Left kidney (tissue), 2 donors: Measurements from ENCODE around the gene HOXA7. TPM values are rescaled to one million over a fixed set of nuclear protein-coding genes. Genes with fewer than 3 reads are reported as not detected.

Source experiments
- DNase-seq: peaks from one replicate; pipeline ENCODE4 v3.0.0-alpha.2; 2013
- polyA plus RNA-seq: library from polyadenylated mRNA; unstranded; fragments of 120-200 nt; gene quantifications from one replicate; pipeline ENCODE4 v1.2.1, GENCODE V29; 2013; ENCODE audit not compliant: insufficient read length

The HOXA7 gene
- polyA plus RNA-seq, 1 donor: 22.7 TPM

DNA sequence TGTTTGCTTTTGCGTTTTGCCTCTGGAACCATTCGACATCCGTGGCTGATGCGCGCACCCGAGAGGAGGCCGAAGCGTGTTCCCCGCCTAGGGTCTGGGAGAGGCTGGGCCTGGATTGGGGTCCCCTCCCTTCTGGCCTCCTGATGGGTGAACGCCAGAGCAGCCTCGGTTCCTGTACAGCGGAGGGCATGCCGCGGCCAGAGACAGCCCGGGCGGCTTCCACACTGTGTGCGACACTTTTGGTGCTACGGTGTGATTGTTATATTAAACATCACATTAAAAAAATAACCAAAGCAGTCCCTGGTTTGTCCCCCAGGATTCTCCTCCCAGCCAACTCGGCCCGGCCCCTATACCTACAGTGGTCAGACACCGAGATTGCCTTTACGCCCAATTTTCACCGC is 3.7 kb upstream of the HOXA7 start:
- no peak for DNase-seq

DNA sequence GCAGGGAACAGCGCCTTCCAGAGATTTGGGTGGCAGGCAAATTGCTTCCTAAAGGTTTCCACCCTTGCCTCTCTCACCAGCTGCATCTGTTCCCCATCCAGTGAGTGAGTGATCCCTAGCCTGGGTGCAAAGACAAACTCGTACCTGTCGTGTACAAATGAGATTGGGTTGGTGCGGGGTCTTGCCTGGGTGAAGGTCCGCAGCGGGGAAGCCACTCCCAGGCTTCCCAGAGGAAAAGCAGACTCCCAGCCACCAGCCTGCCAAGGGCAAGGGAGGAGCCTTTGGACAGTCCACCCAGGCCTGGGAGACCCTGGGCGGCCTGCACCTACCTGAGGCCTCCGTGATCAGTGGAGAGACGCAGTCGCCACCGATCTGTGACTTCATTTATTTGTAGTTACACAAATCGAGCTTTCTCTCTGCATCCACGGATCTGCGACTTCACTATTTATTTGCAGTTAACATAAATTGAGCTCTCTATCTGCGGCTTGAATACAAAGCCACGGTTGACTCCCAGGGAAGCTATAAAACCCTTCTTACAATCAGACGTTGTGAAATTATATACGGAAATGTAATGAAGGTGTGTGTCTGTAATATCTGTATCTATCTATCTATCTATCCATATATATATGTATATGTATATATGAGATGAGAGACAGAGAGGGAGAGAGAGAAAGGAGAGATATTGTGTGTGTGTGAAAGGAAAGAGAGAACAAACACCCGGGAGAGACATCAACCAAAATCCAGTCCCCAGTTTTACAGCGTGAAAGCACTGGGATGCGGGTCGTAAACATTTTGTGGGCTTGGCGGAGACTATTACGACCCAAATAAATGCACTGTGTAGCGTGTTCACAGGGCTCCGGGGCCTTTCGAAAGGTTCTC is 3.0 kb upstream of the HOXA7 start:
- no peak for DNase-seq

DNA sequence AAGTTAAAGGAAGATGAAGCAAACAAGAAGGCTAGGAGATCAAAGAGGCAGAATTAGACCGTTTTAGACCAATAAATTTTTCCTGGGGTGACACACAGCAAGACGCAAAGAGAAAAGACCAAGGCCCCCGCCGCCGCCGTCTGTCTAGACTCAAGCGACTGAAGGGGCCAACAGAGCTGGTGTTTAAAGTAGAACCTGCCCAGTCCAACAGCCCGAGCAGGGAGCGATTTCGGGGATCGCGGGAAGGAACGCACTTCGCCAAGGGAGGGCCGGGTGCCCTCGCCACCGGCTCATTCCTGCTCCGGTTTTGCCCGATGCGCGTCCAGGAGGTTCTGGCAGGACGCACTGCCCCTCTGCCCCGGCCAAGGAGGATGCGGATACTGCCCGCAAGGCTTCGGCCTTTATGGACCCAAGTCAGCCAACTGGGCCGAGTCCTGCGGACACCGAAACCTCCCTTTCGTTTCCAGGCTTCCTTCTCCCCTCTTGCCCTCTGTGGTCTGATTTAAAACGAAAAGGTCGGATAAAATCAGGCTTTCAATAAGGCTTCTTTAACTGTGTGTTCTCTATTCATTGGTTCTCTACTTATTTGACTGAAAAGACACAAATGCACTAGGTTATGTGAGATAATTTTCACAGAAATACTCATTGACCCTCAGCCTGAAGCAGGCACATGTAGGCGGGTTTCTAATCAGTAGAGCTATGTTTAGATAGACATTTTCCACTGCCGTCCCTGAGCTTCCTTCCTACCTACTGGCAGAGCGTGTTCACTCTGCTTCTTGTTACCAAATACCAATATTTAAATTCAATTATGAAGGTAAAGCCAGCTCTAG is 2.2 kb upstream of the HOXA7 start:
- DNase-seq: no peak

DNA sequence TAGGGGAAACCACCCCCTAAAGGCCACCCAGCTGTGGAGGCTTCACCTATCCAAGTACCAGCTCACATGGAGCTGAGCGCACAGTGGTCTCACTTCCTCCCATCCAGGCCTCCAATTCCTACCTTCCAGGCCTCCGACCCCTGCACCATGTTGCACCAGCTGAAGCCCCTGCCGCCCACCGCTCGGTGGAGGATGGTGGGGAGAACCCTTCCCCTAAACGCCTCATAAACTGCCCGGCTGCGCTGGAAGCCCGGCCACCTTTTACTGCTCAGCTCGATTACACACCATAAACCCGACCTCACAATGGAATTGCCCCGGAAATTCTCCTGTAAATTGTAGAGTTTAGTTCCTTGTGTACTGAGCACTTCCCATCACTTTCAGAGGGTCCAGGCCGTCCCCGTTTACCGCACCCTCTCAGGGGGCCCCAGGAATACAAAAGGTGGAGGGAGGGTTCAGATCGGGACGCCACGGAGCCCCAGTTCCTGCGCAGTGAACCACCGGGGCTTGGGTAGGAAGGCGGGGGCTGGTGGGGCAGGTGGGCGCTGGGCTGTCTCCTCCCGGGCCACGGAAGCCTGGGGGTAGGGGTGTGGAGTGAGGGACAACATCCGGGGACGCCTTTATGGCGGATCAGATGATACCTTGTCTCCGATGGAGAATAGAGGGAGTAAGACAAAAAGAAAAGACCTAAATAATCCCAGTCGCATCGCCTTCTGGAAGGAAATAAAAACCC is 1.4 kb upstream of the HOXA7 start:
- DNase-seq: peak; percentile 86

DNA sequence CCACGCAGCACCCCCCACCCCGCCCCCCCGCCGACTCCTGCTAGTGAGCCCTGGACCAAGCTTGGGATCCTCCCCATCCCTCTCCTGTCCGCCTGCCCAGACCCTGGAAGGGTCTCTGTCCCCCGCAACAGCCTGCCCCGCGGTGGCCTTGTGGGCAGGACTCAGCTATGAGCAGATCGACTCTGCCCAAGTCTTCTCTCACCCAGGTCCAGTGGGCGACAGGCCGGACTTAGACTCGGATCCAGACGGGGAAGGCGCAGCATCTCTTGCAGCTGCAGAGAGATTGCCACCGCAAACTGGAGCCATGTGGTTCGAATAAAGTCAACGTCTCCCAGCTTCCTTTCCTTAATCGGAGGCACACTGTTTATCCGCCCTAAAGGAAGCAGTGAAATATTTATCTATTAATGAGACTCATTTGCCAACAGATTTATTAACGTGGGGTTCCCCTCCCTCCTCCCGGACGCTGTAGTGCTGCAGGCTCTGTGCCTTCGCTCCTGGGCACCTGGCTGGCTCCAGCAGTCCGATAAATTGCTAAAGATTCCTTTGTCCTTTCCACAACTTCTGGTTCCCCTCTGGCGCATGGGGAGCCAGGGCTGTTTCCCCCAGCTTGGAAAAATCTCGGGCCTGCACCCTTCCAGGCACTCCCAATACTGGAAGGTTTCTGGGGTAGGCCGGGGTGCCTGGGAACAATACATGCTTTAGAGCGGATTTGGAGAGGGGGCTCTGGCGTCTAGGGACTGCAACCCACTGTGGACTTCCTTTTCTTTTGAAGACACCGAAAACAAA is 634 bp upstream of the HOXA7 start:
- no peak for DNase-seq

DNA sequence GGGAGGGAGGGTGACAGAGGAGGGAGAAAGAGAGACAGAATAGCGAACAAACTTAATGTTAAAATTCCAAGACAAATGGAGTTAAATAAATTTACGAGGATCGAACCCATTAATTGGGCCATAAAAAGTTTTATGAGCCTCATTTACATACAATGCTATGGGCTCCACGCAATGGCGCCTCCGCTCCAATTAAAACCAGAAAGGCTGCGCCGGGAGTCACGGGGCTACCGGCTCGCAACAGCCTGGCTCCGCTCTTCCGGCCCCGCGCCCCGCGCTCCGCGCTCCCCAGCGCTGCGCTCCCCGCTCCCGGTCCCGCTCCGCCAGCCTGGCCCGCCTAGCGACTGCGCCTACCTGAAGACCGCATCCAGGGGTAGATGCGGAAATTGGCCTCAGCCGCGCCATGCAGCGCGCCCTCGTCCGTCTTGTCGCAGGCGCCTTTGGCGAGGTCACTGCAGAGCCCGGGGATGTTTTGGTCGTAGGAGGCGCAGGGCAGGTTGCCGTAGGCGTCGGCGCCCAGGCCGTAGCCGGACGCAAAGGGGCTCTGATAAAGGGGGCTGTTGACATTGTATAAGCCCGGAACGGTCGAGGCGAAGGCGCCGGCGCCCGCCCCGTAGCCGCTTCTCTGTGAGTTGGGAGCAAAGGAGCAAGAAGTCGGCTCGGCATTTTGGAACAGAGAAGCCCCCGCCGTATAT is 513 bp downstream of the HOXA7 start:
- no peak for DNase-seq

DNA sequence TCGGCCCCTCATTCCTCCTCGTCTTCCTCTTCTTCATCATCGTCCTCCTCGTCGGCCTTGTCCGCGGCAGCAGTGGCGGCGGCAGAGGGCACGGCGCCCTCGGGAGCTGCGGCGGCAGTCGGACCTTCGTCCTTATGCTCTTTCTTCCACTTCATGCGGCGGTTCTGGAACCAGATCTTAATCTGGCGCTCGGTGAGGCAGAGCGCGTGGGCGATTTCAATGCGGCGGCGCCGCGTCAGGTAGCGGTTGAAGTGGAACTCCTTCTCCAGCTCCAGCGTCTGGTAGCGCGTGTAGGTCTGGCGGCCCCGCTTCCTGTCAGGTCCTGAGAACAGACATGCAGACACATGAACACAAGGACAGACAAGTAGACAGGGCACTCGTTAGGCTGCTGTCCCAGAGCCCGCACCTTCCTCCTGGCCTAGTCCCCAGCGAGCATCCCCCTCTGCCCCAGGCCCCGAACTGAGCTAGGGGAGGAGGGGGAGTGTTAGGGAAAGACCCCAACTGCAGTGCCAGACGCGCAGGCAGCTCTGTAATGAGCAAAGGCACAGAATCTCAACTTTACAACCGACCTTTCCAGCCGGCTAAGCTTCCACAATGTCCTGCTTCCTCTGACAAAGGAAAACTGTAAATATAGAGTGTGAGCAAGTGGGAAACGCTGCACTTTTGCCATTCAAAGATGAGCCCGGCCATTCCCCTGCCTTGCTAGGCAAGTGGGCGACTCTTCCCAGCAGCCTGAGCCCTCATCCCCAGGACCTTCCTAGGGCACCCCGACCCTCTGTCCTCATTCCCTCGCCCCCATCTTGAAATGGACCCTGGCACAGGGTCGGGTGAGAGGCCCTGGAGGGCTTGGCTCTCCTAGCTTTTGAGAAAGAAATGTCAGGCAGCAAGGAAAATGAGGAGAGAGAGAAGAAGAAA is 1.3 kb downstream of the HOXA7 start:
- no peak for DNase-seq

DNA sequence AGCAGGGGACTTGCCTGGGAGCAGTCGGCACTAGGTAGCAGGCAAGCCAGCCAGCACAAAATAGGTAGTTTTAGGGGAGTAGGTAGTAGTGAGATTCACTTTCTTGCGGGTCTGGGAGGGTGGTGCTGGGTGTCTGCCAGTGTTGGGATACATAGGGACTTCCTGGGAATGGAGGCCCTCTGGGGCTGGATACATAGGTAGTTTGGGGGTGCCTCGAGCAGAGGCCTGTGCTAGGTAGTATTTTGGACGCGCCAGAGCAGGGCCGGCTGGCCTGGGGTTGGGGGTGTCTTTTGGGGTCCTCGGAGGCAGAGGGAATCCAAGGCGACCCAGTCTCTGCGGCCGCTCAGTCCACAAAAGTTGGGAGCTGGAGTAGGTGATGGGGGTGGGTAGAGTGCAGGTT is 2.1 kb downstream of the HOXA7 start:
- DNase-seq: no peak

DNA sequence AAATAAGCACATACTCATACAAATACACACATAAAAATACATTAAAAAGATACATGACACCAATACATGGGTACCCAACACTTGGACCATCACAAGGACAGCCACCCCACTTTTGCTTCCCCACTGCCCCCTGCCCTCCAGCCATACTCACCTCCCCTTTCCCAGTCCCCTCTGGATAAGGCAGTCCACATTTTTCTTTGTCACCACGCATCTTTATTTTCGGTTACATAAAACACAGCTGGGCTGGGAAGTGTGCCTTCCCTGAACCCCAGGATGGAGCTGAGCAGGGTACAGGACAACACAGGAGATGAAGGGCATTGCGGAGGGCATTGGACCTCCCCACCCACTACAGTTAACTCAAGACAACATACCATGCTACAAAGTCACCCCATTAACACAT is 2.9 kb downstream of the HOXA7 start:
- no peak for DNase-seq

DNA sequence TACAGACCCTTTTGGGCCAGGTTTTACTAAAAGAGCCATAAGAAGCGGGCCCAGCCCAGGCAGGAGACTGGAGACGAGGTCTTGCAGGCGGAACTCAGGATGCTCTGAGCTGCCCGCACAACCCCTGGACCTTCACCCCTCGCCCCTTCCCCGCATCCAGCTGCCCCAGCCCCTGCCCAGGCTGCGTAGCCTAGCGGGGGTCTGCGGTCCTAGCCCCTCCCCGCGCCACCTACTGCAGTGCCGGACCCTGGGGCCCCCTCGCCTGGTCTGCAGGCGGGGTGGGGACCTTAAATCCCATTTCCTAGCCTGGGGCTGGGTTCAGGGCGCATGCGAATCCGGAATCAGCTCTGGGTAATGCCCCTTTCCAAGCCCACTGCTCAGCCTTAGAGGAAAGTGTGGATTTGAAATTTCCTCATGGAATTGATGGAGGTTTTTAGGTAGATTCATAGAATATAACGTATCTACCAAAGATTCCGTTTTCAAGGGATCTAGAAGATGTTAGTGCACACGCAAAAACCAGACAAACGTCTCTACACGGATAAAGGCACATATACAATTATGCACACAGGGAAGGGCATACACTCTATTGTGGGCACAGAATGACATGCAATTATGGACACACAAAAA is 3.5 kb downstream of the HOXA7 start:
- DNase-seq: no peak

DNA sequence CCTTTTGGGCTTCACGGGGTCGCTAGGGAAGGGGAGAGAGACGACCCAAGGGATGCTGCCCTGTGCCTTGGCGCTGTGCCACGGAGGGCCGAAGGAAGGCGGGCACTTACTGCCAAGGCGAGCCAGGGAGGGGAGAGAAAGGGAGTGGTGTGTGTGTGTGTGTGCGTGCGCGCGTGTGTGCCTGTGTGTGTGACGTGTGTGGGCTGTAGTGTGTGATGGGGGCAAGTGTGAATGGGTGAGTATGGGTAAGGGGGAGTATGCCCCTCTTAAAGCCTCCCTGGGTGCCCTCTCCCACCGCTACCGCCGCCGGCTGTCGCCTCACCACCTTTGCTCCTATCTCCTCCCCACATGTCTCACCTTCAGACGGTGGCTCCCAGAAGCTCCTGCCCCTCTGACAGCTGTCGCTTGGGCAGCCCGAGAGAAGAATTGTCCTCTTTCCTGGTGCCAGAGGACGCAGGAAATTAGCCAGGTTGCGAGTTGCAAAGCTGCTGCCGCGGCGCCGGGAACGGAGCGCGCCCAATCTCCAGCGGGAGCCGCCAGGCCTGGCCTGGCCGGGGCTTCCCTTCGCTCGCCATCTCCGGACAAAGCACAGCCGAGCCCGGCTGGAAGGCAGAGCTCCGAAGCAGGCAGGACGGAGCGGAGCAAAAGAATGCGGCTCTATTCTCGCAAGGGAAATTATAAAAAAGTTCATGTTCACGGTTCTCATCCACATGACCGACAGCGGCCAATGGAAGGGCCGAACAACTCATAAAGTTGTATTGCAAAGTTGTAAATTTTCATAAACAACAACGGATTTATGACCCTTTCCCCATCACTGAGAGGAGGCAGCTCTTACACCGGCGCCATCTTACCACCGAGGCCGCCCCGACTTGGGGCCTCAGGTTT is 4.3 kb downstream of the HOXA7 start, which contains the start of gene HOXA3:
HOXA3 (minus strand) TSS at position 653 of the 885 bp plus-strand sequence. CDS start 41,943 bp downstream, outside the sequence.
- peak; percentile 94 for DNase-seq

DNA sequence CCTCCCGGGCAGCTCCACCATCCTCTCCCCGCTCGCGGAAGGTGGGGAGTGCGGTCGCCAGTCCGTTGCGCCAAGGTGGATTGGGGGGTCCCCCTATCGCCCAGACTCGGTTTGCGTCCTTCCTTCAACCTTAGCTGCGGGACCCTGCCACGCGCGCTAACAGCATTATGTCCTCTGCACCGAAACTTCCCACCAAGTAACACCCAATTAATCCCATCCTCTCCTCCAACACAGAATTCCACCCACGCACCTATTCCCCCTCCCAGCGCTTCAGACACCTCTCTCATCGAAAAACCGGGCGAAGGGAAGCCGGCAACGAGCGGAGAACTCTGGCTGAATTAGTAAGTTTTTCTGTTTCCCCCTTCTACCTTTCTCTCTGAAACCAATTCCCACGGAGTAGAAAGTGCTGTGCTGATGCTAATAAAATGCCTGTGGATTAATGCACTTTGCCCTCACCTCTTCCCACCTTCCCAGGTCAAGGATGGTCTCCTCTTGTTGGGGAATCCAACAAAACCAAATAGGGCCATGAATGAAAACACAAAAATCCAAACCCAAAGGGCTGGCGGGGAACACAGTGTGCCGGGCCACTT is 5.0 kb downstream of the HOXA7 start:
- no peak for DNase-seq

DNA sequence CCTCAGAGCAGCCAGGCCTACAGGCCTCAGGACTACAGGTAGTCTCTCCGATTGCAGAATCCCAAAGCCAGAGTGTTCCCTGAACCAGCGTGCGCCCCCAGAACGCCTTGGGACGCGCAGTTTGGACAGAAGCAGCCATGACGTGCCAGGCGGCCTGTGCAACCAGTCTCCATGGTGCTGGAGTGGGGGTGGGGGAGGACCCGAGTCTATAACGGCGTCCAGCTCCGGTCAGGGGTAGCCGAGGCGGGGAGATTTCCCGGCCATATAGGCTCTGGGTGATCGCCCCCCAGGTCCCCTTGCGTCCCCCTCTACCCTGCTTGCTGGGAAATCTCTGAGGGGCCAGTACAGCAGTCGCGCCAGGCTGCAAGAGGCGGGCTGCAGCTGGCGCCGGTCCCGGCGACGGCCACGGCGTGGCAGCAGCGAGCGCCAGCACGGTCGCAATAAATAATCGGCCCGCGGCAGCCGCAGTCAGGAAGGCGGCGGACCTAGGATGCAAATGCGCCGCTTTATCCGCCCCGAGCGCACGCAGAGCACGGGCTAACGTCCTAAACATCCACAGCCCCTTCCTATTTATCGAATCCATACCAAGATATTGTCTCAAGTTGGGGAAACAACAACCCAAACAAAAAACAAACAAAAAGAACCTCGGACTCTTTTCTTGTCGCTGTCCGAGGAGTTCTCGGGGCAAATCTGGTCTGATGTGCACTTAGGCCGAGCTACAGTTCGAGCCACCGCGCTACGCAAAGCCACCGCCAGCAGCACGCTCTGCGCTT is 5.7 kb downstream of the HOXA7 start:
- DNase-seq: peak; percentile 80

DNA sequence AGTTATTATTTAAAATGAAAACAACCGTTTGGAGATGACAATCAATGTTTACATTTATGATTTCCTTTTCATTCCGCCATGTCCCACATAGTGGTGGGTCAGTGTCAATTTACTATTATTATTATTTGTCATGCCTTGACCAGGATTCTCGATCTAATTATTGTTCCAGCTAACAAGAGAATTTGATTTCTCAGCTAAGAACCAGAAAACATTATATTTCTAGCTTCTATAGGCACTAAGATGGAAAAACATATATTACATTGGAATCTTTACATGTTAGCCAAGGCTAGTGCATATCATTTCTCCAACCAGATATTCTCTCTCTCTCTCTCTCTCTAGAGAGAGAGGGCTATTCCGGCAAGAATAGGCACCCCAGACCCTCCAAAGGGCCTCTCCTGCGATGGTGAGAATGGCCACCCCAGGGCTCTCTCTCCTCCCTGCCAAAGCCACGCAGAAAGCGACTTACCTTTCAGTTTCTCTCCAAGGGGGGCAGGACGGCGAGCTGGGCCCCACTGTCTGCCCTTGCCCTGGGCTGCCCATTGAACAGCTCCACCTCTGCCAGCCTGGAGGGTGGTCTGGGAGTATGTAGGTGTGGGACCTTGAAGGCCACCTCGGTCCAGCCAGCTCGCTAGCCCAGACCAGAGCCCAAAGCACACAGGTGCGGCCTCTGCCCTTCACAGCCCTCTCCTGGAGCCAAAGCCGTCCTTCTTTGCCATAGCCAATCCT is 6.5 kb downstream of the HOXA7 start:
- DNase-seq: no peak

DNA sequence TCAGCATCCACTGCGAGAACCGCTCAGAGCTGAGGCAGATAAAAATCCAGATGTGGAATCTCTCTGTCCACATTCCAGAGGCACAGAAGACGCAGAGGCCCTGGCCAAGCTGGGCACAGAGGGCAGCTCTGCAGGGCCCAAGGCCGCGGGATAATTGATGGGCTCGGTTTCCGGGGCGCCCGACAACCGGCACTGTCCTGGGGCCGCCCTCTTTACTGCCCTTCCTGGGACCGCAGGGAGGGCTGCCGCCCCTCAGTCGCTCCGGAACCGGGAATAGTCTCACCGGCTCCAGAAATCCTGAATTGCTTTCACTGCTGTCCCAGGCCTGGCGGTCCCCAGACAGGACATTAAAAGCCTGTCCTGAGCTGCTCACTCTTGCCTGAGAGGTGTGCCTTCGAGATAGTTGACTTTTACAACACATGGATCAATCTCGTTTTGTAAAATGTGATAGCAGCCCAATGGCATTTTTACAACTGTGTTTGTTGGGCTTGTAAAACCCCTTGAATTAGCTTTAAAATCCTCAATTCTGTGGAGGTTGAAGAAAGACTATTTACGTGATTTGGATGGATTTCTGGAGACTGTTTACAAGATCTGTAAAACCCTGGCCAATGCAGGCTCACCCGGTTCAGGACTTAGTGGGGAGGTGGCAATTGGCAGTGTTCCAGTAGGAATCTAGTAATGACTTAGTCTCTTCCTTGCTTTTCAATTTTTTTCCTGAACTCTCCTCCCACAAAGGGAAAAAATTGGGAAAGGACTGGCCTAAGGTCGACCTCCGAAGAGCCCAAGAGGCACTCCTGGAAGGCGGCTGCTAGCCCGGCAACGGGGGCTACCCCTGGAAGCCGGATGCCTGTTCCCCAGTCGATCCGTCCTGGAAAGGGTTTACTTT is 7.5 kb downstream of the HOXA7 start:
- DNase-seq: no peak
